ENCODE results near the gene KCNAB1.

- TF ChIP-seq CTCF (conservative IDR thresholded peaks at IDR 0.05; ENCODE audit: low read depth, low read length) = no peak
- TF ChIP-seq EZH2 (IDR thresholded peaks at IDR 0.05; ENCODE audit: borderline replicate concordance, low read depth, low read length, poor library complexity, severe bottlenecking) = no peak
These were observed 38.4 kb downstream of the KCNAB1 start for GRCh38 chr3:156158656-156159295.
